Measurements from ENCODE around the gene GNAS-AS1. TPM values are rescaled to one million over a fixed set of nuclear protein-coding genes. Genes with fewer than 3 reads are reported as not detected.

GNAS-AS1 gene
- total RNA-seq, 1 experiment from 2014 or later = 0.11 TPM

- Histone ChIP-seq H3K4me3 (ENCODE audit: low read length) (peak overlapping the region; percentile 91), H3K4me2 (ENCODE audit: low read length) (peak overlapping the region; percentile 78), H3K79me2 (ENCODE audit: low read length) (peaks cover 67% of the 10 kb centered on the region), H3K9me3 (ENCODE audit: low read length) (no peaks in the 10 kb centered on the region), H3K9ac (ENCODE audit: low read length) (peak overlapping the region; percentile 86; the same call in 1 of the 2 replicates), H3K9me2 (replicated peaks; ENCODE audit: low read length) (no peaks in the 10 kb centered on the region), H3K36me3 (ENCODE audit: low read depth, low read length) (peaks cover 32% of the 10 kb centered on the region; the same call in 1 of the 2 replicates), H2AFZ (ENCODE audit: low read length) (no peak overlapping the region), H3K27ac (ENCODE audit: low read length) (no peak overlapping the region), H4K20me1 (ENCODE audit: low read length) (peaks cover 47% of the 10 kb centered on the region), H3K27me3 (ENCODE audit: low read length) (no peaks in the 10 kb centered on the region), H3K4me1 (ENCODE audit: insufficient read depth, low read length) (peaks cover 25% of the 10 kb centered on the region), H3F3A (ENCODE audit: low read length, unreplicated experiment) (no peaks in the 10 kb centered on the region)
- POLR2A ChIA-PET (ENCODE audit: unreplicated experiment) = no interaction called here
- CTCF ChIA-PET = no interaction called here
- no peak for ATAC-seq
- DNase-seq = no peak
- BruUV-seq (replicated peaks) = TSS peak; percentile 32
- intact Hi-C loops (cut with micrococcal nuclease) = loop anchor here (5.0 kb wide), 2 partner anchors 89 to 139 kb away; partner anchors contain the start of genes ATP5F1E and NELFCD
- TF ChIP-seq CTCF (conservative IDR thresholded peaks at IDR 0.05; ENCODE audit: low read depth, low read length) (no peak), EZH2phosphoT487 (IDR thresholded peaks at IDR 0.05; ENCODE audit: borderline replicate concordance, low read length) (no peak), EZH2 (IDR thresholded peaks at IDR 0.05; ENCODE audit: low read length, unreplicated experiment) (no peak)
Measured at GRCh38 chr20:58893355-58894120, 42.8 kb upstream of the GNAS-AS1 start.

GRCh38 chr20:58892932-58893224 lies 42.2 kb upstream of the GNAS-AS1 start:
- no TSS peak for BruUV-seq (replicated peaks)
- Histone ChIP-seq H3F3A (ENCODE audit: low read length, unreplicated experiment) (no peaks in the 10 kb centered on the region), H3K36me3 (ENCODE audit: low read depth, low read length) (peaks cover 25% of the 10 kb centered on the region; the same call in 1 of the 2 replicates), H2AFZ (ENCODE audit: low read length) (peak overlapping the region; percentile 68), H3K27ac (ENCODE audit: low read length) (0 out of 2 replicates have a peak overlapping the region, but pooled peaks have one; percentile 62), H3K79me2 (ENCODE audit: low read length) (peaks cover 66% of the 10 kb centered on the region), H3K9me2 (replicated peaks; ENCODE audit: low read length) (no peaks in the 10 kb centered on the region), H3K4me2 (ENCODE audit: low read length) (peak overlapping the region; percentile 78), H3K27me3 (ENCODE audit: low read length) (no peaks in the 10 kb centered on the region), H3K4me1 (ENCODE audit: insufficient read depth, low read length) (peaks cover 25% of the 10 kb centered on the region), H3K9me3 (ENCODE audit: low read length) (no peaks in the 10 kb centered on the region), H4K20me1 (ENCODE audit: low read length) (peaks cover 45% of the 10 kb centered on the region), H3K4me3 (ENCODE audit: low read length) (peak overlapping the region; percentile 91), H3K9ac (ENCODE audit: low read length) (peak overlapping the region; percentile 86)
- no peak for TF ChIP-seq EZH2 (IDR thresholded peaks at IDR 0.05; ENCODE audit: low read length, unreplicated experiment)
- no peak for TF ChIP-seq EZH2phosphoT487 (IDR thresholded peaks at IDR 0.05; ENCODE audit: borderline replicate concordance, low read length)
- TF ChIP-seq CTCF (conservative IDR thresholded peaks at IDR 0.05; ENCODE audit: low read depth, low read length) = no peak
- DNase-seq (no peak), ATAC-seq (no peak)
- ChIA-PET POLR2A (ENCODE audit: unreplicated experiment) (no interaction called here), CTCF (no interaction called here)
- intact Hi-C loops (cut with micrococcal nuclease) = loop anchor here (5.0 kb wide), 2 partner anchors 89 to 139 kb away; partner anchors contain the start of genes ATP5F1E and NELFCD
